ENCODE measurements around the gene PERM1.
"Not testable (repeated sequence)": the region's sequence is repeated elsewhere in the genome, so short reads cannot be mapped to it uniquely, and the experiment has no call there.

Gene PERM1

DNA sequence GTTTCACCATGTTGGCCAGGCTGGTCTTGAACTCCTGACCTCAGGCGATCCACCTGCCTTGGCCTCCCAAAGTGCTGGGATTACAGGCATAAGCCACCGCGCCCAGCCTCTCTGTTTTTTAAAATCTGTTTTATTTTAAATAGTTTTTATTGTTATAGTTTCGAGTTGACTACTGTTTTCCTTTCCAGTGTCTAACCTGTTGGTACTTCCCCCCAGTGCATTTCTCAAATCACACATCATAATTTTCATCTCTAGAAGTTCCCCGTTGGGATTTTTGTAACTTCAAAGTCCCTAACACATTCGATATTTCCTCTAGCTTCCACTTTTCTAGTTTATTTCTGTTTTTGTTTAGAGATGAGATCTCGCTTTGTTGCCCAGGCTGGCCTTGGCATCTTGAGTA lies 10.5 kb upstream of the PERM1 start:
- Histone ChIP-seq H3K27me3 (peaks cover 63% of the 10 kb centered on the region), H3K36me3 (no peaks in the 10 kb centered on the region), H3K4me3 (ENCODE audit: low read depth, low read length) (no peak overlapping the region), H3K9me3 (no peaks in the 10 kb centered on the region), H3K4me1 (no peaks in the 10 kb centered on the region)
- TF ChIP-seq, protein P1, sequence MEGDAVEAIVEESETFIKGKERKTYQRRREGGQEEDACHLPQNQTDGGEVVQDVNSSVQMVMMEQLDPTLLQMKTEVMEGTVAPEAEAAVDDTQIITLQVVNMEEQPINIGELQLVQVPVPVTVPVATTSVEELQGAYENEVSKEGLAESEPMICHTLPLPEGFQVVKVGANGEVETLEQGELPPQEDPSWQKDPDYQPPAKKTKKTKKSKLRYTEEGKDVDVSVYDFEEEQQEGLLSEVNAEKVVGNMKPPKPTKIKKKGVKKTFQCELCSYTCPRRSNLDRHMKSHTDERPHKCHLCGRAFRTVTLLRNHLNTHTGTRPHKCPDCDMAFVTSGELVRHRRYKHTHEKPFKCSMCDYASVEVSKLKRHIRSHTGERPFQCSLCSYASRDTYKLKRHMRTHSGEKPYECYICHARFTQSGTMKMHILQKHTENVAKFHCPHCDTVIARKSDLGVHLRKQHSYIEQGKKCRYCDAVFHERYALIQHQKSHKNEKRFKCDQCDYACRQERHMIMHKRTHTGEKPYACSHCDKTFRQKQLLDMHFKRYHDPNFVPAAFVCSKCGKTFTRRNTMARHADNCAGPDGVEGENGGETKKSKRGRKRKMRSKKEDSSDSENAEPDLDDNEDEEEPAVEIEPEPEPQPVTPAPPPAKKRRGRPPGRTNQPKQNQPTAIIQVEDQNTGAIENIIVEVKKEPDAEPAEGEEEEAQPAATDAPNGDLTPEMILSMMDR (IDR thresholded peaks at IDR 0.05; ENCODE audit: low read depth, low read length): no peak
- no peak for DNase-seq

DNA sequence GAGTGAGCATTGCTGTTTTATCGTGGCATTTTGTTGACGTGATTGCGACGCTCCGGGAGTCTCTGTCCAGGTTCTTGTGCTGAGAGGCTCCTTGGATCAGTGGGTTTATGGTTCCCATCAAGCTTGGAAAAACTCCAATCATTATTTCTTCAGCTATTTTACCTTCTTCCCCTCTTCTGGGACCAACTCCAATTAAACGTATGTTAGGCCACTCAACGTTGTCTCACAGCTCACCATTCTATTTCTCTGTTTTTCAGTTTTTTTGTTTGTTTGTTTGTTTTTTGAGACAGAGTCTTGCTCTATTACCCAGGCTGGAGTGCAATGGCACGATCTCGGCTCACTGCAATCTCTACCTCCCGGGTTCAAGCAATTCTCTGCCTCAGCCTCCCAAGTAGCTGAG lies 10.0 kb upstream of the PERM1 start:
- H3K36me3 ChIP-seq: no peaks in the 10 kb centered on the region
- no peak for DNase-seq
- no peak overlapping the region for H3K4me3 ChIP-seq (ENCODE audit: low read depth, low read length)
- TF ChIP-seq, protein P1 (IDR thresholded peaks at IDR 0.05; ENCODE audit: low read depth, low read length): no peak
- H3K27me3 ChIP-seq: peaks cover 60% of the 10 kb centered on the region
- no peaks in the 10 kb centered on the region for H3K9me3 ChIP-seq
- H3K4me1 ChIP-seq: no peaks in the 10 kb centered on the region

DNA sequence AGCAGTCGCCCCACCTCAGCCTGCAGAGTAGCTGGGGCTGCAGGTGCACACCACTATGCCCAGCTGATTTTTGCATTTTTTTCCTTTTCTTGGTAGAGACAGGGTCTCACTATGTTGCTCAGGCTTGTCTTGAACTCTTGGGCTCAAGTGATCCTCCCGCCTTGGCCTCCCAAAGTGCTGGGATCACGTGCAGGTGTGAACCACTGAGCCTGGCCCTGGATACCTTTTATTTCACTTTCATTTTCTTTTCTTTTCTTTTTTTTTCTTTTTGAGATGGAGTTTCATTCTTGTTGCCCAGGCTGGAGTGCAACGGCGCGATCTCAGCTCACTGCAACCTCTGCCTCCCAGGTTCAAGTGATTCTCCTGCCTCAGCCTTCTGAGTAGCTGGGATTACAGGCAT lies 9.4 kb upstream of the PERM1 start:
- H3K4me1 ChIP-seq; H3K9me3 ChIP-seq; H3K36me3 ChIP-seq; DNase-seq; H3K4me3 ChIP-seq (ENCODE audit: low read depth, low read length): not testable (repeated sequence)
- peaks cover 64% of the 10 kb centered on the region for H3K27me3 ChIP-seq

DNA sequence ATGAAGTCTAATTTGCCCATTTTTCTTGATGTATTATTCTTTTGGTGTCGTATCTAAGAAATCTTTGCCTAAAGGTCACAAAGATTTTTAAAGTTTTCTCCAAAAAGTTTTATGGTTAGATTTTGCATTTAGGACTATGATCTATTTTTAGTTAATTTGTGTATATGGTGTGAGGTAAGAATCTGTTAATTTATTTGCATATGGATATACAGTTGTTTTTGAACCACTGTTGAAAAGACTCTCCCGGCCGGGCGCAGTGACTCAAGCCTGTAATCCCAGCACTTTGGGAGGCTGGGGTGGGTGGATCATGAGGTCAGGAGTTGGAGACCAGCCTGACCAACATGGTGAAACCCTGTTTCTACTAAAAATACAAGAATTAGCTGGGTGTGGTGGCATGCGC lies 6.2 kb upstream of the PERM1 start:
- not testable (repeated sequence) for DNase-seq, H3K9me3 ChIP-seq
- H3K27me3 ChIP-seq: peaks cover 67% of the 10 kb centered on the region

DNA sequence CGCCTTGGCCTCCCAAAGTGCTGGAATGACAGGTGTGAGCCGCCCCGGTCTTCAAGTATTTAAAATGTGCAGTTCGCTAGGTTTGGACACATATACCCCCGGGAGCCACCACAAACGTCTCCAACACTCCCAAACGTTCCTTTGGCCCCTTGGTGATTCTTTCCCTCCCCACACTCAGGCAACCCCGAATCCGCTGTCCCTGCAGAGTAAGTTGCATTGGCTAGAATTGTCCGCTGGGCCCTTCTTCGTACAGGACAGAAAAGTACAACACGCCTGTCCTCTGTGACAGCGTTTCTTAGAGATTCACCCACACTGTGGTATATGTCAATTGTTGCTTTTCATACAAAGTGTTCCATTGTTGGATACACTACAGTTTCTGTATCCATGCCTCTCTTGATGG lies 3.2 kb upstream of the PERM1 start:
- TF ChIP-seq, protein P1 (IDR thresholded peaks at IDR 0.05; ENCODE audit: low read depth, low read length): no peak
- Histone ChIP-seq H3K4me1 (no peaks in the 10 kb centered on the region), H3K4me3 (ENCODE audit: low read depth, low read length) (no peak overlapping the region), H3K9me3 (no peaks in the 10 kb centered on the region), H3K36me3 (no peaks in the 10 kb centered on the region), H3K27me3 (peaks cover 85% of the 10 kb centered on the region)
- no peak for DNase-seq

More for the DNA sequence above, 6.2 kb upstream of the PERM1 start:
- not testable (repeated sequence) for H3K4me3 ChIP-seq (ENCODE audit: low read depth, low read length); H3K36me3 ChIP-seq; H3K4me1 ChIP-seq

DNA sequence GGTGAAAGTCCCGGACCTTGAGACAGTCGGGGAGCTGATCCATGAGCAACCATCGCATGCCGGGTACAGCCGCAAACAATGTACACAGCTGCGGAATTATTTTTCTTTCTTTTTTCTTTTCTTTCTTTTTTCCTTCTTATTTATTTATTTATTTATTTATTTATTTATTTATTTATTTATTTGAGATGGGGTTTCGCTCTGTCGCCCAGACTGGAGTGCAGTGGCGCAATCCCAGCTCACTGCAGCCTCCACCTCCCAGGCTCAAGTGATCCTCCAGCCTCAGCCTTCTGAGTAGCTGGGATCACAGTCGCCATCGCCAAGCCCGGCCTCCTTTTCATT lies 2.6 kb upstream of the PERM1 start:
- Histone ChIP-seq H3K9me3 (no peaks in the 10 kb centered on the region), H3K27me3 (peaks cover 79% of the 10 kb centered on the region), H3K36me3 (no peaks in the 10 kb centered on the region), H3K4me1 (no peaks in the 10 kb centered on the region), H3K4me3 (ENCODE audit: low read depth, low read length) (no peak overlapping the region)
- DNase-seq: no peak
- TF ChIP-seq, protein P1 (IDR thresholded peaks at IDR 0.05; ENCODE audit: low read depth, low read length): no peak

DNA sequence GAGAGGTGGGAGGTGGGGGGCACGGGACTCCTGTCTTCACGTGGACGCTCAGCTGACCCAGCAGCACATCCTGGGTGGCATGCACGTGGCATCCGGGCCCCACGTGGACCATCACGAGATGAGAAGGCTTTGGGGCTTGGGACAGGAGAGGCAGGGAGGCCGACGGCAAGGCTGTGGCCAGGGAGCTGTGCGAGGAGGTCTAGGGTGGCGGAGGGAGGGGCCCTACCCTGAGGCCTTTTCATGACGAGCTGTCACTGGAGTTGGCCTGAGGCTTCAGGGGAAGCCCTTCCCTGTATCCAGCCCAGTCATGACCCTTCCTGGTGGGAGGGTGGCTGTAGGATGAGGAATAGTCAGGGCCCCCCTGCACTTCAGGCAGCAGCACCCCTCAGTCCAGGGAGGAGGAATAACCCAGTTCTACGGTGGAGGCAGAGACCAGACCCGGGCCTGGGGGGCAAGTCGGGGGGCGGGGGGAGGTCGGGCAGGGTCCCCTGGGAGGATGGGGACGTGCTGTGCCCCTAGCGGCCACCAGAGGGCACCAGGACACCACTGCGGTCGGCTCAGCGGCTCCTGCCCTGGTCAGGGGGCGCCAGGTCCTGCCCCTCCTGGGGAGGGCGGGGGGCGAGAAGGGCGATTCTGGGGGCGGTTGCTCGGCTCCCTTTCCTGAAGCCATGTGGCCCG lies 2.0 kb upstream of the PERM1 start:
- TF ChIP-seq, protein P1 (IDR thresholded peaks at IDR 0.05; ENCODE audit: low read depth, low read length): peak; percentile 71
- Histone ChIP-seq H3K9me3 (no peaks in the 10 kb centered on the region), H3K4me3 (ENCODE audit: low read depth, low read length) (no peak overlapping the region), H3K27me3 (peaks cover 76% of the 10 kb centered on the region), H3K36me3 (no peaks in the 10 kb centered on the region), H3K4me1 (no peaks in the 10 kb centered on the region)
- DNase-seq: peak; percentile 61

Measured in BE2C (cell line).